Tibial nerve (tissue), 4 donors: Measurements from ENCODE around the gene RNF182.

Source experiments
- EP300 ChIP-seq, 2 donors: sonication (generic); formaldehyde crosslinking; IDR thresholded peaks; one replicate each; pipeline ENCODE4 v1.6.1; 2017; ENCODE audit warnings: antibody characterized with exemption in 2 of 2, mild to moderate bottlenecking in 1 of 2
- POLR2A ChIP-seq, 2 donors: fragments of 450-650 bp; IDR thresholded peaks; one replicate each; pipeline ENCODE4 v1.6.1; 2017; ENCODE audit warnings: antibody characterized with exemption in 2 of 2, mild to moderate bottlenecking in 2 of 2, moderate library complexity in 2 of 2
- TF ChIP-seq, protein P1 (sequence below), 5 experiments: fragments of 200-600 bp in 3 of 5; fragments of 450-650 bp in 2 of 5; sonication (generic) in 3 of 5; IDR thresholded peaks; one replicate each; pipeline ENCODE4 v1.5.1; 2016 to 2019; ENCODE audit warnings: antibody characterized with exemption in 5 of 5, mild to moderate bottlenecking in 3 of 5, moderate library complexity in 2 of 5

DNA sequence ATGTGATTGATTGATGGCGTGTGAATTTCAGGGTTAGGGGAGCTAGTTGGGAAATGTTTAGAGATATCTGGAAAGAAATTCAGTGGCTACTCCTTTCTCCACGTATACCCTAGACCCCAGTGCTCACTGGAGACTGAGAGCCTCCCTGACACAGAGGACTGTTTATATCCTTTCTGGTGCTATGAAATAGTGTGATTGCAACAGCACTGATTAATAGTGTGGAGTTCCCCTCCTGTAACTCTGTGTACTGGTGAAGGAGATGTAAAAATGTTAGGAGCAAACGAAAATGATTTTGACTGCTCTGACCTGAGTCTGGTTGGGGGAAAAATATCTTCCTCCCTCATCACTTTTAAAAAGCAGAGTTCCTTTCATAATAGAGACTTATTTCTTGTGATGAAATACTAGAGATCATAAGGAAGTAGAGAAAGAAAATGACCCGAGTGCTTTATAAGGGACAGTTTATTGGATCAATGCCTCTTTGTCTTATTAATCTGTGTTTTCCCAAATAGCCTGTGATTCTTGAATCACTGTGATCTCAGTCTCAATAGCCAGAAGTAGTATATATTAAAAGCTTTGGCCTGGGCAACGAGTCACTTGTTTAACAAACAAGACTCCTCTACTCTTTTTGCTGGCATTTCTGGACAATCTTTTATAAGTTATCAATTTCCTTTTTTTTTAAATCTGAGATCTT is 92.3 kb downstream of the RNF182 start:
- TF ChIP-seq POLR2A (IDR thresholded peaks at IDR 0.05) (no peak), EP300 (IDR thresholded peaks at IDR 0.05) (no peak)
- TF ChIP-seq, protein P1, sequence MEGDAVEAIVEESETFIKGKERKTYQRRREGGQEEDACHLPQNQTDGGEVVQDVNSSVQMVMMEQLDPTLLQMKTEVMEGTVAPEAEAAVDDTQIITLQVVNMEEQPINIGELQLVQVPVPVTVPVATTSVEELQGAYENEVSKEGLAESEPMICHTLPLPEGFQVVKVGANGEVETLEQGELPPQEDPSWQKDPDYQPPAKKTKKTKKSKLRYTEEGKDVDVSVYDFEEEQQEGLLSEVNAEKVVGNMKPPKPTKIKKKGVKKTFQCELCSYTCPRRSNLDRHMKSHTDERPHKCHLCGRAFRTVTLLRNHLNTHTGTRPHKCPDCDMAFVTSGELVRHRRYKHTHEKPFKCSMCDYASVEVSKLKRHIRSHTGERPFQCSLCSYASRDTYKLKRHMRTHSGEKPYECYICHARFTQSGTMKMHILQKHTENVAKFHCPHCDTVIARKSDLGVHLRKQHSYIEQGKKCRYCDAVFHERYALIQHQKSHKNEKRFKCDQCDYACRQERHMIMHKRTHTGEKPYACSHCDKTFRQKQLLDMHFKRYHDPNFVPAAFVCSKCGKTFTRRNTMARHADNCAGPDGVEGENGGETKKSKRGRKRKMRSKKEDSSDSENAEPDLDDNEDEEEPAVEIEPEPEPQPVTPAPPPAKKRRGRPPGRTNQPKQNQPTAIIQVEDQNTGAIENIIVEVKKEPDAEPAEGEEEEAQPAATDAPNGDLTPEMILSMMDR (IDR thresholded peaks at IDR 0.05): no peak
